HG02642 (cell line): Measurements from ENCODE around the gene RGL1.
"Not testable (repeated sequence)": the region's sequence is repeated elsewhere in the genome, so short reads cannot be mapped to it uniquely, and the experiment has no call there.

Source experiments
- ATAC-seq: cut with Tn5 transposase; IDR thresholded peaks from one replicate; pipeline ENCODE4 v1.9.1; 2021; ENCODE audit warnings: mild to moderate bottlenecking; ENCODE audit not compliant: unreplicated experiment, poor library complexity

Gene RGL1

GRCh38 chr1:183804916-183805841 is at the start of gene RGL1:
TSS of gene RGL1 (plus strand) at chr1:183805120. CDS start at chr1:183805298, 178 bp downstream.
- ATAC-seq = peak; percentile 75

- no peak for ATAC-seq
These were observed 48.6 kb upstream of the RGL1 start for GRCh38 chr1:183756326-183756725.

GRCh38 chr1:183757061-183757460 is 47.9 kb upstream of the RGL1 start:
- no peak for ATAC-seq

GRCh38 chr1:183758913-183759312 is 46.0 kb upstream of the RGL1 start:
- ATAC-seq = no peak

DNA sequence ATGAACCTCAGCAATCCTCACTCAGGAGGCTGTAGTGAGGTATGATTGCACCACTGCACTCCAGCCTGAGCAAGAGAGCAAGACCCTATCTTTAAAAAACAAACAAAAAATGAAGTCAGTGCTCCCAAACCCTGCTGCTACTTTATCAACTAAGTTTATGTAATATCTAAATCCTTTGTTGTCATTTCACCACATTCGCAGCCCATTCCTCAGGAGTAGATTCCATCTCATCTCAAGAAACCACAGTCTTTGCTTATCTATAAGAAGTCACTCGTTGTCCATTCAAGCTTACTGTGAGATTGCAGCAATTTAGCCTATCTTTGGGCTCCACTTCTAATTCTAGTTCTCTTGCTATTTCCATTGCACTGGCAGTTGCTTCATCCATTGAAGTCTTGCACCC is 44.3 kb upstream of the RGL1 start:
- ATAC-seq = no peak

DNA sequence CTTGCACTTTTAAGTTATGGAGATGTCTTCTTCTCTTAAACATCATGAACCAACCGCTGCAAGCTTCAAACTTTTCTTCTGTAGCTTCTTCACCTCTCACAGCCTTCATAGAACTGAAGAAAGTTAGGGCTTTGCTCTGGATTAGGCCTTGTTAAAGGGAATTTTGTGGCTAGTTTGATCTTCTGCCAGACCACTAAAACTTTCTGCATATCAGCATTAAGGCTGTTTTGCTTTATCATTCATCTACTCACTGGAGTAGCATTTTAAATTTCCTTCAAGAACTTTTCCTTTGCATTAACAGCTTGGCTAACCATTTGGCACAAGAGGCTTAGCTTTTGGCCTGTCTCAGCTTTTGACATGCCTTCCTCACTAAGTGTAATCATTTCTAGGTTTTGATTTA is 43.0 kb upstream of the RGL1 start:
- ATAC-seq = no peak

- ATAC-seq = not testable (repeated sequence)
These were observed 42.1 kb upstream of the RGL1 start for GRCh38 chr1:183762856-183763255.

DNA sequence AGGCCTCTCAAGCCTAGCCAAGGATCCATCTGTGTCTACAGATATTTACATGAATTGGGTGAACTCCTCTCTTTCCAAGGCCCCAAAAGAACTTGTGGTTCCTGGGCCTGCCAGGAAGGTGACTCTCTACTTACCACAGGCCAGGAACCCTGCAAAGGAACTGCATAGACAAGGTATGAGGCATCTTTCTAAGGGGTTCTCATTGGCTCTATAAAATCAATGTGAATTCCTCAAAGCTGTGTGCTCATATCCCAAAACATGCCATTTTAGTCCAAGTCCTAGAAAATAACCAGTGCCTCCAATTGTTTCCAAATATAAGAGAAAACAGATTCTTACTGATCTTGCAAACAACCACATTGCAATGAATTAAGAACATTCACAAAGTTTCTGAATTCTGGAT is 39.9 kb upstream of the RGL1 start:
- no peak for ATAC-seq

GRCh38 chr1:183769956-183770815 is 34.7 kb upstream of the RGL1 start:
- ATAC-seq = no peak

DNA sequence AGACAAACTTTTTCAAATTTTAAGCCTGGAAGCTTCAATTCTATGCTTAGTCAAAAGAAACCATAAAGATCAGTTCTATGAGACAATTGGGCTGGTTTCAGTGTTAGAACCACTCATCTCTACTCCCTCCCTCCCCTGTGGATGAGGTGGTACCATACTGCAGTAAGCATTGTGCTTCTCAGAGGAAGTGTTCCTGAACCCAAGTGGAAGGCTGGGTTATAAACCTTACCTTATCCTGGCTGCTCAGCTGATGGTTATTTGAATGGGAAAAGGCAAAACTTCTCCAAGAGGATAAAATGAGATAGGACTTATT is 34.1 kb upstream of the RGL1 start:
- no peak for ATAC-seq

GRCh38 chr1:183773482-183774274 is 31.2 kb upstream of the RGL1 start:
- no peak for ATAC-seq

GRCh38 chr1:183774938-183775337 is 30.0 kb upstream of the RGL1 start:
- ATAC-seq = no peak

DNA sequence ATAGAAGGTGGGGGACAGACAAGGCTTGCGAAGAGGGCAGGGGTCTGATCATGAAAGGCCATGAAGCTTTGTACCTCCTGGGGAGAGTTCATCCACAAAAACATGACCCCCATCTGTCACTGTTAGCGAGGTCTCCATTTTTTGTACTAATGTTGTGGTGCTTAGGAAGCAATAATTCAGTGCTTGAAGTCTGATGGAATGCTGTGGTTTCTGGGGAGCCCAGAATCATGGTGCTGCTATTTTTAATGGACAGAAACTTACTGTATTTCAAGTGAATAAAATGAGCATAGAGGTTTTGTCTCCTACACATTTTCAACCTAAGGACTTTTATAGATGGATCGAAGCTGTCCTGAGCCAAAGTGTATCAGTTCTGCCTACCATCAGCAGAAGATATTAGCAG is 28.2 kb upstream of the RGL1 start:
- ATAC-seq = no peak

DNA sequence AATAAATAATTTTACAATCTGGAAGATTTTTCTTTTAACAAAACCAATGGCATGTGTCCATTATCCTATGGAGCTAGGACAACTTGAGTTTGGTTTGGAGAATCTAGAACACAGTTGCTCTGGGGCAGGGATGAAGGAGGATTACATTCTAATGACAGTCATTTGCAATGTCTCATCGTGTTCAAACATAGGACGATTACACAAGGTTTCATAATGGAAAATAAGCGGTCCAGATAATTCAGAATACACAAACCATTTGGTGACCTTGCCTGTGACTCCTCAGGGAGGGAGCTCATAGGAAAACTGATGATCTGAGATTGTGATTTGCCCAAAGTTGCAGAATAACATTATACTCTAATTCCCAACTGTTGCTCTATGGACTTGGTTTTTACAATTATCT is 27.6 kb upstream of the RGL1 start:
- no peak for ATAC-seq

DNA sequence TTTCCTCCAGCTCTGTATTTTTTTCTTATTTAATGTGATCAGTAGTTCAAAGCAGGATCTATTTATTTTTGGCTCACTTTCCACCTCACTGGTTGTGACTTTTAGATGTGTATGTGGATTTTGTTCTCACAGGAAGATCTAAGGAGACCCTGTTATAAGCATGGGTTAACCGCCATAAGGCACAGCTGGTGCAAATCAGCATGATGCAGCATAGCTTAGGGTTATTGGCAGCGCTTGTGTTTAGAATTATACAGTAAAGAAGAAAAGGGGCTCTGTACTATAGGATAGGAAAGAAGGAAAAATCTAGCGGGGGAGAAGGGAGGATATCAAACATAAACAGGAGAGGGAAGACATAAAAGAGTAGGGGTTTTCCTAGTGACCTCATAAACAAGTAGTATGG is 26.9 kb upstream of the RGL1 start:
- ATAC-seq = no peak

GRCh38 chr1:183778568-183779433 is 26.1 kb upstream of the RGL1 start:
- ATAC-seq = no peak

DNA sequence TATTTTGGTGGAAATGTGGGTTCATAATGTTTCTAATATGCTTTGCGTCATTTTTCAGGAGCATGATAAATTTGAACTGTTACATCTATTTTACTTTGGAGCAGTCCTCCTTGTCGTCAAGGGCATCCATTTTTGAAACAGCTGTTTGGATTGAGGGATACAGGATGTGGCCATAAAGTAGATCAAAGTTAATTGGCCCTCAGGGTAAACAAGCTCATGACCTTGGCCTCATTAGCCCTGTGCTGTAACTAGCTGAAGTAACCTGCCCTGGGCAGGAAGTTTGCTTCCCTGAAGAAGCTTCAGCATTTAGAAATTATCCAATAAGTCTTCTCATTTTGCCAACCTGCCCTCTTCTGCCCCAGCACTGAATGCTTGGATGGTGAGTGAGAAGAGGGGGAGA is 24.8 kb upstream of the RGL1 start:
- ATAC-seq = no peak

DNA sequence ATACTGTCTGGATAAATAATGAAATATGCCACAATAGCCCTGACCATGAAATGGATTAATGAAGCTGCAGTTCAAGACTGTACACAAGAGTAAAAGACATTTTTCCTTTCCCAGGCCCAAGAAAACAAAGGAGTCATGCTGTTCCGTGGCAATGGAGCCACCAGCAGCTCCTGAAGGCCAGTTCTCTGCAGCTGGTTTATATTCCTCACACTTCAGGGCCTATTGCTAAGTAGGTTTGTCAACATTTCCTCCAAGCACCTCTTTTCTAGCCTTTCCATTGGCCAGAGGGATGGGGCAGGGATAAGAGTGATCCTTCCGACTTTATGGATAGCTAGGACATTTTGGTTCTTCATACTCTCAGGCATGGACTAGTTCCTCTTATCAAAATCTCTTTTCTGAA is 24.2 kb upstream of the RGL1 start:
- no peak for ATAC-seq

GRCh38 chr1:183783342-183783741 is 21.6 kb upstream of the RGL1 start:
- ATAC-seq = no peak
